D341Med (cell line): Measurements from ENCODE around the gene RIPPLY3.
A peak's percentile ranks its signal among the peaks of the same experiment; 100 is the strongest.
"Not testable (repeated sequence)": the region's sequence is repeated elsewhere in the genome, so short reads cannot be mapped to it uniquely, and the experiment has no call there.

ENCODE experiments used
- DNase-seq: peaks from one replicate; pipeline ENCODE4 v3.0.0; 2012; ENCODE audit warnings: low spot score

Gene RIPPLY3

DNA sequence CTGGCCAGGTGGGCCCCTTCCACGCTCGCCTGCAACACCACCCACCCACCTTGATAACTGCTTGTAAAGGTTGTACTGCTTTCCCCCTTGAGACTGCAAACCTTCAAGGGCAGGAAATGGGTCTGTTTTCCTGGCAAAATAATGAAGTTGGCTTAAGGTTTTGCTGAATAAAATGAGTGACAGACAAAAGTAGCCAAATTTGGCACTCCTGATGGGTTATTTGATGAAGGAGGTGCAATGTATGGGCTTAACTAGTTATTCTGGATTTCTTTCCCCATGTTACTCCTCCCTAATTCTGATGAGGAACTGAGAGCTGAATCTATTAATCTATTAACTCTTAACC is 25.5 kb upstream of the RIPPLY3 start:
- no peak for DNase-seq

GRCh38 chr21:36981977-36982700 is 24.4 kb upstream of the RIPPLY3 start:
- DNase-seq, result no peak

DNA sequence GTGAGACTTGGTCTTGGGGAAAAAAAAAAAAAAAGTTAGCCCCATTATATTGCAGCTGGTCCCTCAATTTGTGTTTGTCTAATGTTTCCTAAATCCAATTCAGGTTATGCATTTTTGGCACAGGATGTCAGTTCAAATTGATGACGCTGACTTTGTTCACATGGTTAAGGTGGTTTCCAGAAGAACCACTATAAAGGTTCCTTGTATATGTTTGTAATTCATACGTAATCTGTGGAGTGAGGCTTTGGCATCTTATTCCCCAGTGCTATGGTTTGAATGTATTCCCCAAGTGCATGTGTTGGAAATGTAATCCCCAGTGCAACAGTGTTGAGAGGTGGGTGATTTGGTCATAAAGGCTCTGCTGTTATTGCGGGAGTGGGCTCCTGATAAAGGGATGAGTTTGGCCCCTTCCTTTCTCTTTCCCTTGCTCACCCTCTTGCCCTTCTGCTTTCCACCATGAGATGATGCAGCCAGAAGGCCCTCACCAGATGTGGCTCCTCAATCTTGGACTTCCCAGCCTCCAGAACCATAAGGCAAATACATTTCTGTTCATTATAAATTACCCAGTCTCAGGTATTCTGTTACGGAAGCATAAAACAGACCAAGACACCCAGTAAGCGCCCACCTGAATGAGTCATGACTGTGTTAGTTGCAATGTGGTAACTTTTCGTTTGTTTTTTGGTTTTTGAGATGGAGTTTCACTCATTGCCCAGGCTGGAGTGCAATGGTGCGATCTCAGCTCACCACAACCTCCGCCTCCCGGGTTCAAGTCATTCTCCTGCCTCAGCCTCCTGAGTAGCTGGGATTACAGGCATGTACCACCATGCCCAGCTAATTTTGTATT is 20.5 kb upstream of the RIPPLY3 start:
- no peak for DNase-seq

GRCh38 chr21:36987845-36988244 is 18.7 kb upstream of the RIPPLY3 start:
- no peak for DNase-seq

DNA sequence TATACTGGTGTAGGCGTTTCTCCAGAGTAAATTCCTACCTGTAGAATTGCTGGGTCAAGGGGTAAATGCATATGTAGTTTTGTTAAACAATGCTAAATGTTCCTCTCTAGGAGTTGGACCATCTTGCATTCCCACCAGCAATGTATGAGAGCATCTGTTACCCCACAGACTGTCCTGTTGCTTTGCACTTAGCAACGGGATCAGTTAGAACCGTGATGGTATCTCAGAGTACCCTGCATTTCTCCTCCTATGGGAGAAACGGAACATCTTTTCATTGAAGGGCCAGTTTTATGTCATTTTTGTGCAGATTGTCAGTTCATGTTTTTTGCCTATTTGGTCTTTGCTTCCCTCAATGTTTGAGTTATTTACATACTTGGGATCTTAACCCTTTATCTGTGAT is 18.0 kb upstream of the RIPPLY3 start:
- no peak for DNase-seq

DNA sequence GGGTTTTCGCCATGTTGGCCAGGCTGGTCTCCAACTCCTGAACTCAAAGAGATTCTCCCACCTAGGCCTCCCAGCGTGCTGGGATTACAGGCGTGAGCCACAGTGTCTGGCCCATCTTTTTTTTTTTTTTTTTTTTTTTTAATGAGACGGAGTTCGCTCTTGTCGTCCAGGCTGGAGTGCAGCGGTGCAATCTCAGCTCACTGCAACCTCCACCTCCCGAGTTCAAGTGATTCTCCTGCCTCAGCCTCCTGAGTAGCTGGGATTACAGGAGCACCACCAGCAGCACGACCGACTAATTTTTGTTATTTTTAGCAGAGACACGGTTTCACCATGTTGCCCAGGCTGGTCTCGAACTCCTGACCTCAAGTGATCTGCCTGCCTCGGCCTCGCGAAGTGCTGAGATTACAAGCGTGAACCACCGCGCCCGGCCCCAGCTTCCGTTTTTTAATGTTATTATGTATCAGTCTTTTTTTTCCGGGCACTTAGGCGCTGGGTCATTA is 17.3 kb upstream of the RIPPLY3 start:
- DNase-seq, result not testable (repeated sequence)

DNA sequence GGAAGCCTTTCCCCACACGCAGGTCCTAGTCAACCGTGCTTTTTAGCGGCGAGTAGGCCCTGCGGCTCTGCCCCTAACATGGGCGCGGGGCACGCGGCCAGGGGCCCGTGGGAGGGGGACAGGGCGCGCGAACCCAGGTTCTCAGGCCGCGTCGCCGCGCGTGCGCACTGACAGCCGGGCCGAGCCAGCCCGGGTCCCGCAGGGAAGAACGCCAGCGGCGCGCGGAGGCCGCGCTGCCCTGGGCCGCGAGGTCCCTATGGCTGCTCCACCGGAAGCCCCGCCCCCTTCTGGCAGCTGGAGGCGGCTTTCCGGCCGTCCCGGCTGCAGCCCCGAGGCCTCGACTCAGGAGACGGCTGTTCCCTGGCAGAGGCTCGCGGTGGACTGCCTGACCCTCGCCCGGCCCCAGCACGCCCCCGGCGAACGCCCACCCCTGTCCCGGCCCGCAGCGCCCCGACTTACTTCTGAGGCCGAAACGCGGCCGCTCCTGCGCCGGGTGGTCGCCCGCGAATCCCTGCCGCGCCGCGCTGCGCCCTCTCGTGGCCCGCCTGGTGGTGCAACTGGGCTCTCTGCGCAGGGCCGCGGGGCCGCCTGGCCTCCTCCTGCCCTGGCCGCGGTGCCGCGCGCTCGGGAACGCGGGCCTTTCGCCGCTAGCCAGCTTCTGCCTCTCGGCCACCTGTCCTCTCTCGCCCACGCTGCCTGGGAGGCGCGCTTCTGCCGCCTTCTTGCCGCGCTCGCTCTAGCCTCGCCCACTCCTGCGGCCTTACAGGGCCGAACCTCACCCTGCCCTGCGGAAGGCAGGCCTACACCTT is 16.6 kb upstream of the RIPPLY3 start:
- DNase-seq, result peak; percentile 99

DNA sequence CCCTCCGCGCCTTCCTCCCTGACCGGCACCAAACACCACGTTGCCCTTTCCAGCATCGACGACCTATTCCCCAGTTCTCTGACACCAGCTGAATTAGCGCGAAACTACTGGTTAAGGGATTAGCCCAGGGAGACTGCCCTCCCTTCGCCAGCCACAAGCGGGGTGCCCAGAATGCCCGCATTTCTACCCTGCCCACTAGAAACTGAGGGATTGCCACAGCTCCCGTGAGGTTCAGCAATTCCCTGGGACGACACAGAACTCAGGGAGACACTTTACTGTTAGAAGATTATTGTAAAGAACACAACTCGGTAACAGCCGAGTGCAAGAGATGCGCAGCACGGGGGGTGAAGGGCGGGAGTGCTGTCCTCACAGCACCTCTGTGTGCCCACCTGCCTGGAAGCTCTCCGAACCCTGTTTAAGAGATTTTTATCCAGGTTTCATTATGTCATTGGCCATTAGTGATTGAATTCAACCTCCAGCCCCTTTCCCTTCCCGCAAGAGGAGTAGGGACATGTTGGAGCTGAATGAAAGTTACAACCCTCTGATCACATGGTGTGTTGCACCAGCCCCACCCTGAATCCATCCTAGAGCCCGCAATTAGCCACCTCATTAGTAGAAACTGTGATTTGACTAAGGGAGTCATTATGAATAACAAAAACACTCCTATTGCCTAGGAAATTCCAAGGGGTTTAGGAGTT is 15.8 kb upstream of the RIPPLY3 start:
- DNase-seq, result no peak

GRCh38 chr21:36992671-36993070 is 13.8 kb upstream of the RIPPLY3 start:
- DNase-seq, result no peak

- no peak for DNase-seq
Observed at GRCh38 chr21:36994501-36995158, 11.9 kb upstream of the RIPPLY3 start.

DNA sequence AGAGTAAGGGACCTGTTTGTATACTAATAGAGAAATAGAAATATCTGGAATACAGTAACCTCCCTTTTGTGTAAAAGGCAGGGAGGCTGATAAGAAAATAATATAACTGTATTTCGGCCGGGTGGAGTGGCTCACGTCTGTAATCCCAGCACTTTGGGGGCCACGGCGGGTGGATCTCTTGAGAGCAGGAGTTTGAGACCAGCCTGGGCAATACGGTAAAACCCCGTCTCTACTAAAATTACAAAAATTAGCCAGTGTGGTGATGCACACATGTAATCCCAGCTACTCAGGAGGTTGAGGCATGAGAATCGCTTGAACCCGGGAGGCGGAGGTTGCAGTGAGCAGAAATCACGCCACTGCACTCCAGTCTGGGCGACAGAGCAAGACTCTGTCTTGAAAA is 11.2 kb upstream of the RIPPLY3 start:
- DNase-seq, result not testable (repeated sequence)

- DNase-seq, result no peak
Observed at GRCh38 chr21:36999131-36999898, 7.2 kb upstream of the RIPPLY3 start.

DNA sequence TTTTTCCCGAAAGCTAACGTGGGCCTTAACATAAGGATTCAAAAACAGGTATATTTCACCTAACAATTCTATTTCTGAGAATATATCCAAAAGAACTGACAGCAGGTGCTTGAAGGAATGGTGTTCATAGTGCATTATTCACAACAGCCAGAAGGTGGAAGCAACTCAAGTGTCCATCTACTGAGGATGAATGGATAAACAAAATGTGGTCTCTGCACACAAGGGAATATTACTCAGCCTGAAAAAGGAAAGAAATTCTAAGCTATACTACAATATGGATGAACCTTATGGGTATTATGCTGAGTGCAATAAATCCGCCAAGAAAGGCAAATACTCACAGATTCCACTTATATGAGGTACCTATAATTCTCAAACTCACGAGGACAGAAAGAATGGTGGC is 6.1 kb upstream of the RIPPLY3 start:
- no peak for DNase-seq

DNA sequence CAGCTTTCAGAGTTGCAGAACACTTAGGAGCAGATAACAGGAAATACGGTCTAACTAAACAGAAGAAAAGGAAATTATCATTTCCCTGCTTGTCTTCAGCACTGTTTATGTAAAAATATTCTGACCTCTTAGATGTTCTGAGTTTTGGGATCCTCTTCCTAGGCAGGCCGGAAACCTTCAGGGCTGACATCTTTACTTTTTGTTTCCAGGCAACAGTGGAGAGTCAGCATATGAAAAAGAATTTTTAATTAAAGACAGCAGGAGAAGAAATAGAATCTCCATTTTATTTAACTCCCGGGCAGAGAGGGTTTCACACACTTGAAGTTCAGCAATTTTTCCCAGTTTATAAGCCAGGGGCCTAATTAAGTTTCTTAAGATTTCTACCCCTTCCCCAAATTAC is 5.1 kb upstream of the RIPPLY3 start:
- no peak for DNase-seq

DNA sequence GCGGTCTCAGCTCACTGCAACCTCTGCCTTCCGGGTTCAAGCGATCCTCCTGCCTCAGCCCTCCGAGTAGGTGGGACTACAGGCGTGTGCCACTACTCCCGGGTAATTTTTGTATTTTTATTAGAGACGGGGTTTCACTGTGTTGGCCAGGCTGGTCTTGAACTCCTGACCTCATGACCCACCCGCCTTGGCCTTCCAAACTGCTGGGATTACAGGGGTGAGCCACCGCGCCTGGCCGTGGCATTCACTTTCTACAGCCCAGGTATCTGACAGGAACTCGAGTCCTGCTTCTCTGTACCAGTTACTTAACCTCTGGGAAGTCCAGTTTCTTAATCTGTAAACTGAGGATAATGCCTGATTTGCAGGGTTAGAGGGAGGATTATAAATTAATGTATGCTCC is 3.7 kb upstream of the RIPPLY3 start:
- not testable (repeated sequence) for DNase-seq

DNA sequence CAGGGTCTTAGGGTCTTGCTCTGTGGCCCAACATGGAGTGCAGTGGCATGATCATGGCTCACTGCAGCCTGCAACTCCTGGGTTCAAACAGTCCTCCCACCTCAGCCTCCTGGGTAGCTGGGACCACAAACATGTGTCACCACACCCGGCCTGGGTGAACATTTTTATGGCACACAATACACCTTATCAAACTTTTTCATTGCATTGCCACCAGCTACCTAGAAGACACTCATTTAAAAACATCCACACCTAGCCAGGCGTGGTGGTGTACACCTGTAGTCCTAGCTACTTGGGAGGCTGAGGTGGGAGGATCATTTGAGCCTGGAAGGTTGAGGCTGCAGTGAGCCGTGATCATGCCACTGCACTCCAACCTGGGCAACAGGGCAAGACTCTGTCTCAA is 2.6 kb upstream of the RIPPLY3 start:
- not testable (repeated sequence) for DNase-seq

- DNase-seq, result no peak
Observed at GRCh38 chr21:37005548-37006485, 685 bp upstream of the RIPPLY3 start.

DNA sequence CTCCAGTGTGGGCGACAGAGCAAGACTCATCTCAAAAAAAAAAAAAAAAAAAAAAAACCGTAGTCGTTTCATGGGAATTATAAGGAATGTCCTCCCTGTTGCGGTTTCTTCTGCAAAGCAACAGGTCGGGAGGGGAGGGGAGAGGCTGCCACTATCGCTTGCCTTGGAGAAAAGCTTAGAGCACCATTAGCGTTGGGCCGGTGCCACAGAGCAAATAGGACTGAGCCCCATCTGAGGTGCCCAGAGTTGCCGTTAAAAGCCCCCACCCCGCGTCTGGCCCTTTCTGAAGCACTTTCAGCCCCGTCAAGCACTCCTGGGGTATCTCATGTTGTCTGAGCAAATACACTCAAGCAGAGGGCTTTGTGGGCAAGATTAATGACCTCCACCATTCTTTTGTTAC is 2.2 kb downstream of the RIPPLY3 start:
- peak; percentile 34 for DNase-seq

GRCh38 chr21:37009740-37010341 is 3.3 kb downstream of the RIPPLY3 start:
- peak; percentile 91 for DNase-seq
